Astrocyte (in vitro differentiated cells and primary cell): ENCODE data around the gene CDH20. TPM values are rescaled to one million over a fixed set of nuclear protein-coding genes. Genes with fewer than 3 reads are reported as not detected.

ENCODE experiments used
- DNase-seq: peaks from one replicate; pipeline ENCODE4 v3.0.0-alpha.2; 2010; ENCODE audit warnings: low read depth
- FAIRE-seq: peaks from 2 replicates; lab custom pipeline; 2011; peaks lifted over from hg19 to GRCh38; lab: Jason Lieb, UNC
- H2AFZ ChIP-seq: 2 replicates; pipeline ENCODE4 v1.6.0; 2012; ENCODE audit warnings: low read depth, low read length, inconsistent platforms
- H3K27ac ChIP-seq: 2 replicates; pipeline ENCODE4 v1.5.1; 2011; ENCODE audit warnings: low read depth, low read length, inconsistent platforms
- H3K27me3 ChIP-seq: 2 replicates; pipeline ENCODE4 v1.6.0; 2011; ENCODE audit warnings: low read length, inconsistent platforms; ENCODE audit not compliant: insufficient read depth
- H3K36me3 ChIP-seq: 2 replicates; pipeline ENCODE4 v1.5.1; 2011; ENCODE audit warnings: low read length, inconsistent platforms; ENCODE audit not compliant: insufficient read depth
- H3K4me1 ChIP-seq: 2 replicates; pipeline ENCODE4 v1.5.1; 2011; ENCODE audit warnings: low read length, inconsistent platforms; ENCODE audit not compliant: insufficient read depth
- H3K4me2 ChIP-seq: 2 replicates; pipeline ENCODE4 v1.6.0; 2012; ENCODE audit warnings: low read length, inconsistent platforms
- H3K4me3 ChIP-seq: 2 replicates; pipeline ENCODE4 v1.5.1; 2011; ENCODE audit warnings: low read depth, mild to moderate bottlenecking, low read length, inconsistent platforms; ENCODE audit not compliant: insufficient read depth
- H3K79me2 ChIP-seq: 2 replicates; pipeline ENCODE4 v1.6.0; 2012; ENCODE audit warnings: mild to moderate bottlenecking, low read length, inconsistent platforms; ENCODE audit not compliant: insufficient read depth
- H3K9ac ChIP-seq: 2 replicates; pipeline ENCODE4 v1.6.0; 2012; ENCODE audit warnings: mild to moderate bottlenecking, low read length, inconsistent platforms
- H3K9me3 ChIP-seq: 2 replicates; pipeline ENCODE4 v1.5.1; 2012; ENCODE audit warnings: low read depth, mild to moderate bottlenecking, low read length, inconsistent platforms; ENCODE audit not compliant: insufficient read depth
- H4K20me1 ChIP-seq: 2 replicates; pipeline ENCODE4 v1.6.0; 2012; ENCODE audit warnings: low read length, inconsistent platforms; ENCODE audit not compliant: insufficient read depth
- H3K27ac Mint-ChIP-seq: one replicate; pipeline ENCODE4 v1.8.0; 2021; ENCODE audit warnings: mild to moderate bottlenecking, mixed read lengths; ENCODE audit not compliant: unreplicated experiment
- H3K27me3 Mint-ChIP-seq: one replicate; pipeline ENCODE4 v1.8.0; 2021; ENCODE audit warnings: low read depth, mixed read lengths; ENCODE audit not compliant: unreplicated experiment
- H3K36me3 Mint-ChIP-seq: one replicate; pipeline ENCODE4 v1.8.0; 2021; ENCODE audit warnings: low read depth, mixed read lengths; ENCODE audit not compliant: unreplicated experiment
- H3K4me1 Mint-ChIP-seq: one replicate; pipeline ENCODE4 v1.8.0; 2021; ENCODE audit warnings: low read depth, mixed read lengths; ENCODE audit not compliant: unreplicated experiment
- H3K4me3 Mint-ChIP-seq: one replicate; pipeline ENCODE4 v1.8.0; 2021; ENCODE audit warnings: mild to moderate bottlenecking, moderate library complexity, mixed read lengths; ENCODE audit not compliant: unreplicated experiment
- H3K9me3 Mint-ChIP-seq: one replicate; pipeline ENCODE4 v1.8.0; 2021; ENCODE audit warnings: mild to moderate bottlenecking, mixed read lengths; ENCODE audit not compliant: unreplicated experiment
- EZH2 ChIP-seq: IDR thresholded peaks from 2 replicates; pipeline ENCODE4 v1.6.1; 2012; ENCODE audit warnings: mild to moderate bottlenecking, low read length, inconsistent platforms; ENCODE audit not compliant: insufficient read depth
- total RNA-seq: library from RNA; stranded (reverse); gene quantifications from 2 replicates; pipeline ENCODE4 v1.2.1, GENCODE V29; 2021
- TF ChIP-seq, protein P1 (sequence below): IDR thresholded peaks from 2 replicates; pipeline ENCODE4 v1.5.1; 2011; ENCODE audit warnings: low read depth, mild to moderate bottlenecking, inconsistent platforms, low read length, moderate library complexity; ENCODE audit not compliant: insufficient read depth

The CDH20 gene
- total RNA-seq, 1 donor from 2014 or later: not detected

DNA sequence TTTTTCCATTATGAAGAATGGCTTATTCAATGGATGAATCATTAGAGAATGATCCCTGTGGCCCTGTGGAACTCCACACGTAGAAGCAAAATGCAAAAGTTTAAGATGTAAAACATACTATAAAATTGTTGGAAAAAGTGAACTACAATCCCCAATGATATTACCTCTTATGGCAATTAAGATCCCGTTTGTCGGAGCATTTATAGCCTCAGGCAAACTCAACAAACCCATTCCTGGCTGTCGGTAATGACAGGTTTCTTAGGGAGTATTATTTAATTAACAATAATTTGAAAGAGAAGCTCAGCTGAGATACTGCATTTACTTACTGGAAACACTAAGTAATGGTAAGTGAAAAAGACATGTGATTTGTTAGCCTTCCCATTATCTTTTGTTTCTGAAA lies 138.3 kb downstream of the CDH20 start:
- H3K4me3 ChIP-seq: no peak overlapping the region
- no peak for DNase-seq
- H4K20me1 ChIP-seq: no peaks in the 10 kb centered on the region
- no peaks in the 10 kb centered on the region for H3K9me3 ChIP-seq
- Mint-ChIP-seq H3K9me3 (no peaks in the 10 kb centered on the region), H3K36me3 (no peaks in the 10 kb centered on the region), H3K4me3 (no peak overlapping the region), H3K4me1 (no peaks in the 10 kb centered on the region), H3K27me3 (peaks cover 6% of the 10 kb centered on the region), H3K27ac (no peak overlapping the region)
- H3K9ac ChIP-seq: no peak overlapping the region
- H3K4me1 ChIP-seq: no peaks in the 10 kb centered on the region
- H3K27me3 ChIP-seq: peaks cover 3% of the 10 kb centered on the region
- TF ChIP-seq, protein P1, sequence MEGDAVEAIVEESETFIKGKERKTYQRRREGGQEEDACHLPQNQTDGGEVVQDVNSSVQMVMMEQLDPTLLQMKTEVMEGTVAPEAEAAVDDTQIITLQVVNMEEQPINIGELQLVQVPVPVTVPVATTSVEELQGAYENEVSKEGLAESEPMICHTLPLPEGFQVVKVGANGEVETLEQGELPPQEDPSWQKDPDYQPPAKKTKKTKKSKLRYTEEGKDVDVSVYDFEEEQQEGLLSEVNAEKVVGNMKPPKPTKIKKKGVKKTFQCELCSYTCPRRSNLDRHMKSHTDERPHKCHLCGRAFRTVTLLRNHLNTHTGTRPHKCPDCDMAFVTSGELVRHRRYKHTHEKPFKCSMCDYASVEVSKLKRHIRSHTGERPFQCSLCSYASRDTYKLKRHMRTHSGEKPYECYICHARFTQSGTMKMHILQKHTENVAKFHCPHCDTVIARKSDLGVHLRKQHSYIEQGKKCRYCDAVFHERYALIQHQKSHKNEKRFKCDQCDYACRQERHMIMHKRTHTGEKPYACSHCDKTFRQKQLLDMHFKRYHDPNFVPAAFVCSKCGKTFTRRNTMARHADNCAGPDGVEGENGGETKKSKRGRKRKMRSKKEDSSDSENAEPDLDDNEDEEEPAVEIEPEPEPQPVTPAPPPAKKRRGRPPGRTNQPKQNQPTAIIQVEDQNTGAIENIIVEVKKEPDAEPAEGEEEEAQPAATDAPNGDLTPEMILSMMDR: no peak
- TF ChIP-seq EZH2: no peak
- H3K4me2 ChIP-seq: no peak overlapping the region
- H3K79me2 ChIP-seq: no peaks in the 10 kb centered on the region
- FAIRE-seq: no peak
- no peak overlapping the region for H2AFZ ChIP-seq
- H3K27ac ChIP-seq: no peak overlapping the region
- no peaks in the 10 kb centered on the region for H3K36me3 ChIP-seq

DNA sequence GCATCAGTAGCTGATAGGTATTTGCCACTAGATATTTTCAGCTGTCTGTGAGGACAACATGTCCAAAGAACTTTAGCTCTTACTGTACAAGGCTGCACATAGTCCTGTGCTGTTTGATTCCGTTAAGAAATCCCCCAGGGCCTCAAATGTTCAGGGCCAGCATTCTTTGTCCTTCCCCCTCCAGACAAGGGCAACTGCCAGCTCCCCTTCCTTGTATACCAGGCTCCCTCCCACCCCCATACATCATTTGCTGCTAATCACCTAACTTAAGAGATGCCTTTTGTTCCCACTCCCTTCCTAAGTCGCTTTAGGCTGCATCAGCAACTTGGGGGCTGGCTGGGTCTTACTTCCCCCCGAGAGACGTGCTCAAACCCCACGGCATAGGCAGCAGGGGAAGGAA lies 138.7 kb downstream of the CDH20 start:
- H3K27ac ChIP-seq: no peak overlapping the region
- no peak for FAIRE-seq

DNA sequence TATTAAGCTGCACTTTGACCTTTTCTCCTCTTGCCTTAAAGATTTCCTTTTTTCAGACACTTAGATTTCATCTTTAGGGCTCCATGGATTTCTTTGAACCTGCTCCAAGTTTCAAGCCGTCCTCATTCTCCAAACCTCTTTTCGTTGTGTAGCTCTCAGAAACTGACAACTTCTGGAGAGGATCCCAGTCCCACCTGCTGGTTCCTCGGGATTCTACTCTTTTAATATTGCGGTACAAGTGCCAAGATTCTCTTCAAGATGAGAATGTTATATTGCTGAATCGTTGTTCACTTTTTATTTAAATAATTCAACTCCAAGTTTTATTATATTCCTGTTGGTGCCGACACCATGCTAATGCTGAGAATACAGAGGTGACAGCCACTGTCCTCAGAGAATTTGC lies 141.1 kb downstream of the CDH20 start:
- H3K27me3 ChIP-seq: peaks cover 3% of the 10 kb centered on the region
- no peak overlapping the region for H3K27ac Mint-ChIP-seq
- no peak for DNase-seq

More for the DNA sequence above, 138.7 kb downstream of the CDH20 start:
- H3K27ac Mint-ChIP-seq: no peak overlapping the region
- DNase-seq: no peak
- Histone ChIP-seq H4K20me1 (no peaks in the 10 kb centered on the region), H3K4me2 (no peak overlapping the region), H3K27me3 (peaks cover 3% of the 10 kb centered on the region), H3K4me1 (no peaks in the 10 kb centered on the region), H2AFZ (no peak overlapping the region), H3K36me3 (no peaks in the 10 kb centered on the region), H3K9ac (no peak overlapping the region), H3K9me3 (no peaks in the 10 kb centered on the region), H3K79me2 (no peaks in the 10 kb centered on the region), H3K4me3 (no peak overlapping the region)
- peaks cover 6% of the 10 kb centered on the region for H3K27me3 Mint-ChIP-seq
- H3K4me1 Mint-ChIP-seq: no peaks in the 10 kb centered on the region
- H3K4me3 Mint-ChIP-seq: no peak overlapping the region
- H3K36me3 Mint-ChIP-seq: no peaks in the 10 kb centered on the region
- TF ChIP-seq, protein P1: no peak
- TF ChIP-seq EZH2: no peak
- no peaks in the 10 kb centered on the region for H3K9me3 Mint-ChIP-seq

More for the DNA sequence above, 141.1 kb downstream of the CDH20 start:
- Histone ChIP-seq H3K79me2 (no peaks in the 10 kb centered on the region), H3K27ac (no peak overlapping the region), H3K4me1 (no peaks in the 10 kb centered on the region), H3K9ac (no peak overlapping the region), H3K4me2 (no peak overlapping the region), H3K4me3 (no peak overlapping the region), H4K20me1 (no peaks in the 10 kb centered on the region), H2AFZ (no peak overlapping the region), H3K9me3 (no peaks in the 10 kb centered on the region), H3K36me3 (no peaks in the 10 kb centered on the region)
- no peaks in the 10 kb centered on the region for H3K36me3 Mint-ChIP-seq
- no peaks in the 10 kb centered on the region for H3K4me1 Mint-ChIP-seq
- FAIRE-seq: no peak
- H3K27me3 Mint-ChIP-seq: peaks cover 6% of the 10 kb centered on the region
- no peak overlapping the region for H3K4me3 Mint-ChIP-seq
- TF ChIP-seq EZH2: no peak
- TF ChIP-seq, protein P1: no peak
- no peaks in the 10 kb centered on the region for H3K9me3 Mint-ChIP-seq
